GM12878 (cell line): ENCODE results near the gene SMIM22. TPM values are rescaled to one million over a fixed set of nuclear protein-coding genes. Genes with fewer than 3 reads are reported as not detected.

Experiments
- BHLHE40 ChIP-seq, 2 experiments: fragments of 450-650 bp in 1 of 2; IDR thresholded peaks; 2 replicates each; pipeline ENCODE4 v1.6.1; 2011 to 2017; ENCODE audit warnings: low read depth in 2 of 2, borderline replicate concordance in 1 of 2, improper control_type of control experiment in 1 of 2, low read length in 1 of 2, mild to moderate bottlenecking in 1 of 2
- CBFB ChIP-seq: IDR thresholded peaks from 2 replicates; pipeline ENCODE4 v1.6.1; 2016; ENCODE audit warnings: antibody characterized with exemption, low read depth
- CBX3 ChIP-seq: fragments of 200-600 bp; sonication (generic); IDR thresholded peaks from 2 replicates; pipeline ENCODE4 v1.6.1; 2016; ENCODE audit warnings: low read depth, borderline replicate concordance
- E2F4 ChIP-seq: IDR thresholded peaks from 2 replicates; pipeline ENCODE4 v1.6.1; 2012; ENCODE audit warnings: low read depth, low read length, improper control_type of control experiment
- E2F8 ChIP-seq: fragments of 450-650 bp; IDR thresholded peaks from 2 replicates; pipeline ENCODE4 v1.6.1; 2018; ENCODE audit warnings: mild to moderate bottlenecking, low read depth, moderate library complexity; ENCODE audit not compliant: partially characterized antibody
- EZH2 ChIP-seq: IDR thresholded peaks from 2 replicates; pipeline ENCODE4 v1.6.1; 2012; ENCODE audit warnings: low read depth, mild to moderate bottlenecking, control low read depth, inconsistent platforms, low read length, borderline replicate concordance; ENCODE audit not compliant: control insufficient read depth
- KDM1A ChIP-seq: fragments of 200-600 bp; sonication (generic); IDR thresholded peaks from 2 replicates; pipeline ENCODE4 v1.6.1; 2016; ENCODE audit warnings: borderline replicate concordance
- NFXL1 ChIP-seq: fragments of 450-650 bp; IDR thresholded peaks from 2 replicates; pipeline ENCODE4 v1.6.1; 2017; ENCODE audit warnings: antibody characterized with exemption, mild to moderate bottlenecking, borderline replicate concordance
- POLR2AphosphoS5 ChIP-seq: IDR thresholded peaks from 2 replicates; pipeline ENCODE4 v1.6.1; 2011; ENCODE audit warnings: mild to moderate bottlenecking, low read length, inconsistent platforms
- RB1 ChIP-seq: fragments of 450-650 bp; formaldehyde crosslinking; IDR thresholded peaks from 2 replicates; pipeline ENCODE4 v1.6.1; 2017; ENCODE audit warnings: mild to moderate bottlenecking, borderline replicate concordance
- SMAD5 ChIP-seq: IDR thresholded peaks from 2 replicates; pipeline ENCODE4 v1.6.1; 2016; ENCODE audit warnings: antibody characterized with exemption, low read depth
- SMARCA5 ChIP-seq: fragments of 450-650 bp; IDR thresholded peaks from 2 replicates; pipeline ENCODE4 v1.6.1; 2017; ENCODE audit warnings: mild to moderate bottlenecking
- SP1 ChIP-seq: IDR thresholded peaks from one replicate; pipeline ENCODE4 v1.6.1; 2011; ENCODE audit warnings: low read depth, low read length
- STAT1 ChIP-seq: fragments of 450-650 bp; conservative IDR thresholded peaks from 2 replicates; pipeline ENCODE4 v1.6.1; 2014; ENCODE audit warnings: antibody characterized with exemption, mild to moderate bottlenecking
- TAF1 ChIP-seq: IDR thresholded peaks from 2 replicates; pipeline ENCODE4 v1.6.1; 2011; ENCODE audit warnings: mild to moderate bottlenecking, low read depth, low read length, borderline replicate concordance
- WRNIP1 ChIP-seq: IDR thresholded peaks from 2 replicates; pipeline ENCODE4 v1.6.1; 2011; ENCODE audit warnings: low read depth, low read length, improper control_type of control experiment, borderline replicate concordance
- ZBED1 ChIP-seq: IDR thresholded peaks from 2 replicates; pipeline ENCODE4 v1.6.1; 2016; ENCODE audit warnings: borderline replicate concordance
- polyA plus RNA-seq, 11 experiments: library from polyadenylated mRNA; depleted of rRNA in 4 of 11; unstranded in 6 of 11; stranded (reverse) in 5 of 11; fragments of >200 nt; fragmentation: Nextera tagmentation in 4 of 11; fragmentation: Illumina TruSeq in 1 of 11; extraction: Ambion mirVana in 4 of 11; extraction: Trizol in 1 of 11; gene quantifications; 1 replicate in 1 of 11; 2 replicates in 10 of 11; pipeline versions ENCODE4 v1.2.1 to v1.2.3, GENCODE V29; 2011 to 2016; ENCODE audit warnings: inconsistent platforms in 2 of 11, missing spikeins in 2 of 11, low read depth in 1 of 11
- total RNA-seq, 4 experiments: library from RNA; depleted of rRNA in 3 of 4; stranded (reverse); fragments of >200 nt in 3 of 4; fragmentation: Illumina TruSeq in 1 of 4; extraction: Trizol in 1 of 4; gene quantifications; 2 replicates each; pipeline versions ENCODE4 v1.2.1 to v1.2.3, GENCODE V29; 2013 to 2021
- TF ChIP-seq, protein P1 (sequence below): IDR thresholded peaks from 2 replicates; pipeline ENCODE4 v1.6.1; 2011; ENCODE audit warnings: low read depth, mild to moderate bottlenecking, low read length, moderate library complexity, borderline replicate concordance; ENCODE audit errors: extremely low read depth
- TF ChIP-seq, protein P2 (sequence below): fragments of 450-650 bp; IDR thresholded peaks from 2 replicates; pipeline ENCODE4 v1.6.1; 2017; ENCODE audit warnings: mild to moderate bottlenecking, low read depth, inconsistent platforms; ENCODE audit not compliant: poor library complexity, severe bottlenecking
- TF ChIP-seq, protein P3 (sequence below): IDR thresholded peaks from 2 replicates; pipeline ENCODE4 v1.6.1; 2012; ENCODE audit warnings: mild to moderate bottlenecking, low read depth, low read length

Gene SMIM22
- total and polyA plus RNA-seq, 10 of the 15 experiments (the other 5 are each of a cell fraction or from before 2014, with no cell fraction given) = 0.83 TPM; not detected in 9

- TF ChIP-seq E2F4 (no peak), NFXL1 (no peak), SP1 (no peak), CBFB (no peak), SMARCA5 (peak; percentile 92), STAT1 (no peak), ZBED1 (no peak), POLR2AphosphoS5 (peak; percentile 77), E2F8 (no peak), CBX3 (no peak), WRNIP1 (no peak), EZH2 (no peak), RB1 (no peak), TAF1 (0 out of 2 replicates have a peak, but pooled peaks have one; percentile 33), KDM1A (0 out of 2 replicates have a peak, but pooled peaks have one; percentile 28), BHLHE40 (IDR thresholded peaks at IDR 0.05; ENCODE audit: borderline replicate concordance in 1 of 2, low read depth in 2 of 2, low read length in 1 of 2) (peak in 1 of 2 experiments; percentile 5; a peak in 2 of 4 replicates), SMAD5 (no peak)
- TF ChIP-seq, protein P1, sequence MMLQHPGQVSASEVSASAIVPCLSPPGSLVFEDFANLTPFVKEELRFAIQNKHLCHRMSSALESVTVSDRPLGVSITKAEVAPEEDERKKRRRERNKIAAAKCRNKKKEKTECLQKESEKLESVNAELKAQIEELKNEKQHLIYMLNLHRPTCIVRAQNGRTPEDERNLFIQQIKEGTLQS = no peak
- TF ChIP-seq, protein P2, sequence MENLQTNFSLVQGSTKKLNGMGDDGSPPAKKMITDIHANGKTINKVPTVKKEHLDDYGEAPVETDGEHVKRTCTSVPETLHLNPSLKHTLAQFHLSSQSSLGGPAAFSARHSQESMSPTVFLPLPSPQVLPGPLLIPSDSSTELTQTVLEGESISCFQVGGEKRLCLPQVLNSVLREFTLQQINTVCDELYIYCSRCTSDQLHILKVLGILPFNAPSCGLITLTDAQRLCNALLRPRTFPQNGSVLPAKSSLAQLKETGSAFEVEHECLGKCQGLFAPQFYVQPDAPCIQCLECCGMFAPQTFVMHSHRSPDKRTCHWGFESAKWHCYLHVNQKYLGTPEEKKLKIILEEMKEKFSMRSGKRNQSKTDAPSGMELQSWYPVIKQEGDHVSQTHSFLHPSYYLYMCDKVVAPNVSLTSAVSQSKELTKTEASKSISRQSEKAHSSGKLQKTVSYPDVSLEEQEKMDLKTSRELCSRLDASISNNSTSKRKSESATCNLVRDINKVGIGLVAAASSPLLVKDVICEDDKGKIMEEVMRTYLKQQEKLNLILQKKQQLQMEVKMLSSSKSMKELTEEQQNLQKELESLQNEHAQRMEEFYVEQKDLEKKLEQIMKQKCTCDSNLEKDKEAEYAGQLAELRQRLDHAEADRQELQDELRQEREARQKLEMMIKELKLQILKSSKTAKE = no peak
- TF ChIP-seq, protein P3, sequence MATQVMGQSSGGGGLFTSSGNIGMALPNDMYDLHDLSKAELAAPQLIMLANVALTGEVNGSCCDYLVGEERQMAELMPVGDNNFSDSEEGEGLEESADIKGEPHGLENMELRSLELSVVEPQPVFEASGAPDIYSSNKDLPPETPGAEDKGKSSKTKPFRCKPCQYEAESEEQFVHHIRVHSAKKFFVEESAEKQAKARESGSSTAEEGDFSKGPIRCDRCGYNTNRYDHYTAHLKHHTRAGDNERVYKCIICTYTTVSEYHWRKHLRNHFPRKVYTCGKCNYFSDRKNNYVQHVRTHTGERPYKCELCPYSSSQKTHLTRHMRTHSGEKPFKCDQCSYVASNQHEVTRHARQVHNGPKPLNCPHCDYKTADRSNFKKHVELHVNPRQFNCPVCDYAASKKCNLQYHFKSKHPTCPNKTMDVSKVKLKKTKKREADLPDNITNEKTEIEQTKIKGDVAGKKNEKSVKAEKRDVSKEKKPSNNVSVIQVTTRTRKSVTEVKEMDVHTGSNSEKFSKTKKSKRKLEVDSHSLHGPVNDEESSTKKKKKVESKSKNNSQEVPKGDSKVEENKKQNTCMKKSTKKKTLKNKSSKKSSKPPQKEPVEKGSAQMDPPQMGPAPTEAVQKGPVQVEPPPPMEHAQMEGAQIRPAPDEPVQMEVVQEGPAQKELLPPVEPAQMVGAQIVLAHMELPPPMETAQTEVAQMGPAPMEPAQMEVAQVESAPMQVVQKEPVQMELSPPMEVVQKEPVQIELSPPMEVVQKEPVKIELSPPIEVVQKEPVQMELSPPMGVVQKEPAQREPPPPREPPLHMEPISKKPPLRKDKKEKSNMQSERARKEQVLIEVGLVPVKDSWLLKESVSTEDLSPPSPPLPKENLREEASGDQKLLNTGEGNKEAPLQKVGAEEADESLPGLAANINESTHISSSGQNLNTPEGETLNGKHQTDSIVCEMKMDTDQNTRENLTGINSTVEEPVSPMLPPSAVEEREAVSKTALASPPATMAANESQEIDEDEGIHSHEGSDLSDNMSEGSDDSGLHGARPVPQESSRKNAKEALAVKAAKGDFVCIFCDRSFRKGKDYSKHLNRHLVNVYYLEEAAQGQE = no peak
Observed at GRCh38 chr16:4768549-4769305, 26.4 kb upstream of the SMIM22 start (continued).
